SJCRH30 (cell line): Measurements from ENCODE around the gene MRM3. TPM values are rescaled to one million over a fixed set of nuclear protein-coding genes. Genes with fewer than 3 reads are reported as not detected.
A peak's percentile ranks its signal among the peaks of the same experiment; 100 is the strongest.
"Not testable (repeated sequence)": the region's sequence is repeated elsewhere in the genome, so short reads cannot be mapped to it uniquely, and the experiment has no call there.

ENCODE experiments used
- DNase-seq, 2 experiments: peaks; one replicate each; pipeline ENCODE4 v3.0.0-alpha.2; 2015 to 2020
- H3K27ac ChIP-seq: fragments of 250-450 bp; sonication (Bioruptor Pico); 2 replicates; pipeline ENCODE4 v1.5.1; 2020; ENCODE audit warnings: mild to moderate bottlenecking, moderate library complexity
- H3K27me3 ChIP-seq: fragments of 250-450 bp; sonication (Bioruptor Pico); 2 replicates; pipeline ENCODE4 v1.5.1; 2020; ENCODE audit warnings: mild to moderate bottlenecking, moderate library complexity
- H3K36me3 ChIP-seq: fragments of 250-450 bp; sonication (Bioruptor Pico); 2 replicates; pipeline ENCODE4 v1.5.1; 2020; ENCODE audit warnings: mild to moderate bottlenecking, moderate library complexity
- H3K4me1 ChIP-seq: fragments of 250-450 bp; sonication (Bioruptor Pico); 2 replicates; pipeline ENCODE4 v1.5.1; 2020; ENCODE audit warnings: mild to moderate bottlenecking, moderate library complexity
- H3K4me3 ChIP-seq: fragments of 250-450 bp; sonication (Bioruptor Pico); 2 replicates; pipeline ENCODE4 v1.5.1; 2020; ENCODE audit warnings: mild to moderate bottlenecking, moderate library complexity
- H3K9me3 ChIP-seq: fragments of 250-450 bp; sonication (Bioruptor Pico); replicated peaks from 2 replicates; pipeline ENCODE4 v1.5.1; 2020; ENCODE audit warnings: mild to moderate bottlenecking, moderate library complexity
- total RNA-seq: library from RNA; depleted of rRNA; stranded (reverse); fragments of >200 nt; shearing (Covaris generic); gene quantifications from 2 replicates; pipeline ENCODE4 v1.2.3, GENCODE V29; 2014

Gene MRM3
- total RNA-seq, 1 experiment from 2014 or later = 12.4 TPM

- H3K9me3 ChIP-seq, H3K27ac ChIP-seq, H3K27me3 ChIP-seq, DNase-seq, H3K4me3 ChIP-seq, H3K4me1 ChIP-seq: not testable (repeated sequence)
- H3K36me3 ChIP-seq = peaks cover 36% of the 10 kb centered on the region
These were observed 32.8 kb upstream of the MRM3 start for GRCh38 chr17:749359-749758.

GRCh38 chr17:750431-751037 is 31.6 kb upstream of the MRM3 start:
- Histone ChIP-seq H3K27me3 (no peaks in the 10 kb centered on the region), H3K36me3 (peaks cover 28% of the 10 kb centered on the region), H3K4me1 (no peaks in the 10 kb centered on the region), H3K4me3 (no peak overlapping the region), H3K27ac (no peak overlapping the region), H3K9me3 (no peaks in the 10 kb centered on the region)
- no peak for DNase-seq

DNA sequence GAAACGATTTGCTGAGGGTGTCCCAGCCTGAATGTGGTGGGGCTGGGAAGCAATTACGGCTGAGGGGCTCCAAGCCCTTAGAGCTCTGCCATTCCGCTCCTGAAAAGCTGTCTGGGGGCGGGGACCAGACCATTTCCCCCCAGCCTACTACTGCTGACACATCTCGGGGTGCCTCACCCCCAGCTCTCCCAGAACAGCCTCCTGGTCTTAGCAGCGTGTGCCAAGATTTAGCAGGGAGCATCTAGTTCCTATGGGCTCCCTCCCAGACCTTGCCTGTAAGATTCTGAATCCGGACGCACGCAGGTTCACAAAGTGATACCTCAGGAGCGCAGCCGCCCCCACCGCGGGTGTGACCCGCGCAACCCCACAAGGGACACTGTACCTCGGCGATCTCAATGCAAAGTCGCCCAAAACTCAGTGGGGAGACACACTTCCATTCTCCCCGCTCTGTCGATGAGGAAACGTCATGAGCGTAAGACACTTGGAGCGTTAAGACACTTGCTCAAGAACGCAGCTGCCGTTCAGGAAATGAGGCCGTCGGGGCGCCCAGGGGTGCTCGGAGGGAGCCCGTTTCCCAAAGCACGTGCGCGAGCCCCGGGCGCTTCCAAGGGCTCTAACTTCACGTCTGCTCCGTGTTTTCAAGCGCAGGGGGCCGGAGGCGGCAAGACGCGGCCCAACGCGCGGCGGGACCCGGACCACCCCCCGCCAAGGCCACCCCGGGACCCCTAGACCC is 30.7 kb upstream of the MRM3 start:
- peak; percentile 31 to 41 for DNase-seq
- peak overlapping the region; percentile 85 for H3K4me3 ChIP-seq

GRCh38 chr17:752002-752619 is 30.0 kb upstream of the MRM3 start, which contains the start of gene GEMIN4:
GEMIN4 (minus strand) TSS chr17:752264; CDS start chr17:752142, 122 bp downstream.
- Histone ChIP-seq H3K4me3 (peak within 1 kb of the TSS; percentile 85), H3K9me3 (no peaks in the 10 kb centered on the region), H3K27ac (peak within 1 kb of the TSS; percentile 66), H3K27me3 (no peaks in the 10 kb centered on the region), H3K36me3 (peaks cover 16% of the 10 kb centered on the region), H3K4me1 (no peaks in the 10 kb centered on the region)
- DNase-seq = peak; percentile 87 to 89

More for the DNA sequence above, 30.7 kb upstream of the MRM3 start:
- no peaks in the 10 kb centered on the region for H3K9me3 ChIP-seq
- H3K27me3 ChIP-seq = no peaks in the 10 kb centered on the region
- peak overlapping the region; percentile 66 for H3K27ac ChIP-seq
- no peaks in the 10 kb centered on the region for H3K4me1 ChIP-seq
- H3K36me3 ChIP-seq = peaks cover 22% of the 10 kb centered on the region

DNA sequence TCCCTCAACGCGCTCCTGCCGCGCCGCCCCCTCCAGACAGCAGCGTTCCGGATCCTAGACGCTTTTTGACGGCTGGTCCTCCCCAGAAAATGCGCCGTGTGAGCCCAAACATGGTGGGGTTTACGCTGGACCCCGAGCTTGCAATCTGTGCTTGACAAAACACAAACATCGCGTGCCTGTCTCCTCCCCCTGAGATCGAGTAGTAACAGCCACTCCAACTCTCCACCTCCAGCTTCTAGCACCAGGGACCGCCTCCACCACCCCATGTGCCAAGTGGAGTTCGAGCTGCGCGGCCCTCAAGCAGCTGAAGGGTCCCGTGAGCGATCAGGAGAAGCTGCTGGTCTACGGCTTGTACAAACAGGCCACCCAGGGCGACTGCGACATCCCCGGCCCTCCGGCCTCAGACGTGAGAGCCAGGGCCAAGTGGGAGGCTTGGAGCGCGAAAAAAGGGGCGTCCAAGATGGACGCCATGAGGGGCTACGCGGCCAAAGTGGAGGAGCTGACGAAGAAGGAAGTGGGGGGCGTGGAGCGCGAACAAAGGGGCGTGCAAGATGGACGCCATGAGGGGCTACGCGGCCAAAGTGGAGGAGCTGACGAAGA is 29.4 kb upstream of the MRM3 start:
- H3K4me1 ChIP-seq = no peaks in the 10 kb centered on the region
- no peaks in the 10 kb centered on the region for H3K9me3 ChIP-seq
- H3K4me3 ChIP-seq = peak overlapping the region; percentile 85
- H3K27me3 ChIP-seq = no peaks in the 10 kb centered on the region
- peak overlapping the region; percentile 66 for H3K27ac ChIP-seq
- peaks cover 10% of the 10 kb centered on the region for H3K36me3 ChIP-seq
- peak; percentile 43 to 50 for DNase-seq

- Histone ChIP-seq H3K27ac (no peak overlapping the region), H3K36me3 (peaks cover 3% of the 10 kb centered on the region), H3K4me1 (no peaks in the 10 kb centered on the region), H3K27me3 (no peaks in the 10 kb centered on the region), H3K9me3 (no peaks in the 10 kb centered on the region), H3K4me3 (no peak overlapping the region)
- DNase-seq = no peak
These were observed 28.7 kb upstream of the MRM3 start for GRCh38 chr17:753418-753817.

DNA sequence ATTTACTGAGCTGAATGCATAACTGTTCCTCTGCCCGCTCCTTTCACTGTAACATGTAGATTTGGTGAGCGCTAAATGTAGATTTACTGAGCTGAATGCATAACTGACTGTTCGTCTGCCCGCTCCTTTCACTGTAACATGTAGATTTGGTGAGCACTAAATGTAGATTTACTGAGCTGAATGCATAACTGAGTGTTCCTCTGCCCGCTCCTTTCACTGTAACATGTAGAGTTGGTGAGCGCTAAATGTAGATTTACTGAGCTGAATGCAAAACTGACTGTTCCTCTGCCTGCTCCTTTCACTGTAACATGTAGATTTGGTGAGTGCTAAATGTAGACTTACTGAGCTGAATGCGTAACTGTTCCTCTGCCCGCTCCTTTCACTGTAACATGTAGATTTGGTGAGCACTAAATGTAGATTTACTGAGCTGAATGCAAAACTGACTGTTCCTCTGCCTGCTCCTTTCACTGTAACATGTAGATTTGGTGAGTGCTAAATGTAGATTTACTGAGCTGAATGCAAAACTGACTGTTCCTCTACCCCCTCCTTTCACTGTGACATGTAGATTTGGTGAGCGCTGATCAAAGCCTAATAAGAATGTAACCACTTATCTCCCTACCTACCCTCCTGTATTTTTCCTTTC is 26.7 kb upstream of the MRM3 start:
- H3K36me3 ChIP-seq, H3K27ac ChIP-seq, H3K4me3 ChIP-seq, H3K9me3 ChIP-seq, H3K4me1 ChIP-seq, H3K27me3 ChIP-seq, DNase-seq: not testable (repeated sequence)

- H3K36me3 ChIP-seq, DNase-seq: not testable (repeated sequence)
These were observed 26.1 kb upstream of the MRM3 start for GRCh38 chr17:756010-756567.

GRCh38 chr17:759964-760363 is 22.2 kb upstream of the MRM3 start:
- peaks cover 7% of the 10 kb centered on the region; the same call in 1 of the 2 replicates for H3K36me3 ChIP-seq
- H3K4me3 ChIP-seq = no peak overlapping the region
- H3K27ac ChIP-seq = no peak overlapping the region
- no peaks in the 10 kb centered on the region for H3K4me1 ChIP-seq
- no peaks in the 10 kb centered on the region for H3K9me3 ChIP-seq
- H3K27me3 ChIP-seq = no peaks in the 10 kb centered on the region
- DNase-seq = no peak

More at GRCh38 chr17:756010-756567, 26.1 kb upstream of the MRM3 start:
- H3K4me1 ChIP-seq, H3K27ac ChIP-seq, H3K9me3 ChIP-seq, H3K4me3 ChIP-seq, H3K27me3 ChIP-seq: not testable (repeated sequence)

DNA sequence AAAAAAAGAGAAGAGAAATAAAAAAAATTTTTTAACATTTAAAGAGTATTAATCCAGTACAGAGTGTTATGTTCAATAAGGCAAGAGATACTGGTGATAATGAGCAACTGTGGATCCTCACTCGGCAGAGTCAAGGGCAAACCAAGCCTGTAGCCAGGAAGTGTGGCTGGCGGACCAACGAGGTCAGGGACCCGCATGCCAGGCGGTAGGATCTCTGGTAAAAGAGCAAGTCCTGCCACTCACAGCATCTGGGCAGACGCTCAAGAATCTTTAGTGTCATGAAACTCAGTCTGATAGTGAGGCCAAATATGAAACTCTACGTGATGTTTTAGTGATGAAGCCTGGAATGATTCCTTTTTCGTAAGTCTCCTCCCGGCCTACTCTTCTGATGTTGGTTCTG is 21.8 kb upstream of the MRM3 start:
- H3K9me3 ChIP-seq = no peaks in the 10 kb centered on the region
- no peaks in the 10 kb centered on the region for H3K27me3 ChIP-seq
- peaks cover 7% of the 10 kb centered on the region; the same call in 1 of the 2 replicates for H3K36me3 ChIP-seq
- H3K27ac ChIP-seq = no peak overlapping the region
- no peaks in the 10 kb centered on the region for H3K4me1 ChIP-seq
- no peak for DNase-seq
- no peak overlapping the region for H3K4me3 ChIP-seq

DNA sequence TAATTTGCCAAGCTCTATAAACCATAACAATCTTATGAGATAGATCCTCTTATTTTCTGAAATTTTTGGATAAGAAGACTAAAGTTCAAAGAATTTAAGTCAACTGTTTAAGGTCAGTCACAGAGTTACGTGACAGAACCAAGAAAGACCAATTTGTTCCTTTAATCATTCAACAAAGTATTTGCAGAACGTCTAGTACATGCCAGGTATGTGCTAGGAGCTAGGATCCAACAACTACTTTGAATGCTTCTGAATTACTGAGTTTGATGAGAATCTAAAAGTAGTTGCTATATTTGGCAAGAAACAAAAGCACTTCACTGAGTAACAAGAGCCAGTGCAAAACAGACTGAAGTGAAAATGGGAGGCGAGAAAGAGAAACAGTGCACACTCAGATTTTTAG is 15.1 kb upstream of the MRM3 start:
- peaks cover 30% of the 10 kb centered on the region for H3K36me3 ChIP-seq
- no peaks in the 10 kb centered on the region for H3K27me3 ChIP-seq
- H3K9me3 ChIP-seq = no peaks in the 10 kb centered on the region
- H3K4me3 ChIP-seq = no peak overlapping the region
- DNase-seq = no peak
- no peak overlapping the region for H3K27ac ChIP-seq
- no peaks in the 10 kb centered on the region for H3K4me1 ChIP-seq

- Histone ChIP-seq H3K4me1 (no peaks in the 10 kb centered on the region), H3K27me3 (no peaks in the 10 kb centered on the region), H3K4me3 (no peak overlapping the region), H3K36me3 (peaks cover 26% of the 10 kb centered on the region), H3K9me3 (no peaks in the 10 kb centered on the region), H3K27ac (no peak overlapping the region)
- DNase-seq = no peak
These were observed 9.1 kb upstream of the MRM3 start for GRCh38 chr17:773016-773415.

- no peak for DNase-seq
- peaks cover 26% of the 10 kb centered on the region for H3K36me3 ChIP-seq
- H3K27me3 ChIP-seq = no peaks in the 10 kb centered on the region
- H3K4me3 ChIP-seq = no peak overlapping the region
- no peaks in the 10 kb centered on the region for H3K4me1 ChIP-seq
- no peak overlapping the region for H3K27ac ChIP-seq
- no peaks in the 10 kb centered on the region for H3K9me3 ChIP-seq
These were observed 8.5 kb upstream of the MRM3 start for GRCh38 chr17:773467-774312.

DNA sequence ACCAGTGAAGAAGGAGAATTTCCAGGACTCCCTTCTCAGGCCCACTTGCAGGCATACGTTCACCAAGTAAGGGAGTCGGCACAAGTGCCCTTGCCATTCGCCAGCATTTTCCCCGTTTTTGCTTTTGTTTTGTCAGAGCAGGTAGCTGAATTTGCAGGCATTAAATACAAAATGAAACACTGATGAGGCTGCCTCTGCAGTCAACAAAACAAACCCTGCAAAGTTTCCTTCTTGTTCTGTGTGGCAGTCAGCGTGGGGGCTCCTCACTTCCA is 7.9 kb upstream of the MRM3 start:
- Histone ChIP-seq H3K4me3 (no peak overlapping the region), H3K27me3 (no peaks in the 10 kb centered on the region), H3K4me1 (no peaks in the 10 kb centered on the region), H3K27ac (no peak overlapping the region), H3K36me3 (peaks cover 26% of the 10 kb centered on the region), H3K9me3 (no peaks in the 10 kb centered on the region)
- DNase-seq = no peak
